Esophagus squamous epithelium (tissue), 5 donors: ENCODE measurements around the gene YWHAH. TPM values are rescaled to one million over a fixed set of nuclear protein-coding genes. Genes with fewer than 3 reads are reported as not detected.
"Not testable (repeated sequence)": the region's sequence is repeated elsewhere in the genome, so short reads cannot be mapped to it uniquely, and the experiment has no call there.

Source experiments
- DNase-seq: peaks from one replicate; lab custom pipeline; 2025; lab: John Stamatoyannopoulos, UW
- H3K27ac ChIP-seq, 4 donors: fragments of 200-600 bp; sonication (generic); one replicate each; pipeline ENCODE4 v1.5.1; 2016 to 2019; ENCODE audit warnings: mild to moderate bottlenecking in 1 of 4
- H3K27me3 ChIP-seq, 4 donors: fragments of 200-600 bp; sonication (generic); 1 replicate in 3 of 4; 2 replicates in 1 of 4; pipeline versions ENCODE4 v1.5.1 to v1.6.0; 2017 to 2021; ENCODE audit warnings: antibody characterized with exemption in 1 of 4
- H3K36me3 ChIP-seq, 3 donors: fragments of 200-600 bp; sonication (generic); one replicate each; pipeline ENCODE4 v1.5.1; 2016 to 2019
- H3K4me1 ChIP-seq, 3 donors: fragments of 200-600 bp; sonication (generic); one replicate each; pipeline ENCODE4 v1.5.1; 2017 to 2019
- H3K4me3 ChIP-seq, 4 donors: fragments of 200-600 bp; sonication (generic); 1 replicate in 3 of 4; 2 replicates in 1 of 4; pipeline ENCODE4 v1.5.1; 2016 to 2019; ENCODE audit warnings: mild to moderate bottlenecking in 2 of 4, moderate library complexity in 1 of 4
- H3K9me3 ChIP-seq, 3 donors: fragments of 200-600 bp; sonication (generic); one replicate each; pipeline ENCODE4 v1.5.1; 2016 to 2019
- POLR2A ChIP-seq, 4 donors: fragments of 450-650 bp; IDR thresholded peaks; one replicate each; pipeline ENCODE4 v1.6.1; 2017; ENCODE audit warnings: antibody characterized with exemption in 4 of 4, mild to moderate bottlenecking in 4 of 4, moderate library complexity in 3 of 4
- WGBS, 2 donors: methylation state at CpG; one replicate each; pipeline ENCODE4 v1.1.5; 2018; 5-methylcytosine and 5-hydroxymethylcytosine counted together
- intact Hi-C: fragments of 100-400 bp; cut with DNase I; formaldehyde crosslinking; loops from one replicate; pipeline ENCODE4 v1.15.0; 2022
- total RNA-seq, 4 donors: library from RNA; depleted of rRNA; stranded (reverse); fragments of >200 nt; gene quantifications; one replicate each; pipeline ENCODE4 v1.1.0, GENCODE V29; 2016
- TF ChIP-seq, protein P1 (sequence below), 6 experiments: fragments of 450-650 bp in 4 of 6; fragments of 200-600 bp in 2 of 6; sonication (generic) in 2 of 6; IDR thresholded peaks; one replicate each; pipeline ENCODE4 v1.5.1; 2016 to 2019; ENCODE audit warnings: antibody characterized with exemption in 6 of 6, mild to moderate bottlenecking in 4 of 6, moderate library complexity in 4 of 6
- donor health status: DM: yes; HTN: yes; CAD: no.

YWHAH gene
- total RNA-seq, 4 donors from 2014 or later: 42.4 to 63.2 (median 54.2) TPM

DNA sequence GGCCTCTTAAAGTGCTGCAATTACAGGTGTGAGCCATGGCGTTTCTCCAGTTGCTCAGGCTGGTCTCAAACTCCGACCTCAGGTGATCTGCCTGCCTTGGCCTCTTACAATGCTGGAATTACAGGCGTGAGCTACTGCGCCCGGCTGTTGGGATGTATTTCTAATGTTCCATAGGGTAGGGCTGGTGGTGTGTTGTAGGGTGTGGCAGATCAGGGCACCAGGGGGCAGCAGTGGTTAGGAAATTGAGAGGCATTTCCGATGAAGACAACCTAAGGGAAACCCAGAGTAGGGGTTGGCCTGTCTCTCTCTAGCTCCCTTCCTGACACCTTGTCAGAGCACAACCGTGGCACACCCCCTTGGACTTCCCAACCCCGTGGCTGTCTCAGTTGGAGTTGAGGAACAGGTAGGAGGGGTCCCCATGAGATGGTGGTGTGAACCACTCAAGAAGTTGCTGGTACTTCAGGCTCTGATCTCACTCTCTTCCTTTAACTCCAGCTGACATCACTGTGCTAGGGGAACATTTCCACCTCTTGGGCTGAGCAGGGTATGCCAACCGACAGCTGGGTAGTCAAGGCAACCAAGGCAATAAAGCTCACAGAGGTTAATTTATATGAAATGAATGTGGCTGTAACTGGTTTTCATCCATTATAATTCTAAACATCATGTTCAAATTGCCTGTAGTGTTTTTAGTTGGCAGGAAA is 33.0 kb downstream of the YWHAH start:
- Histone ChIP-seq H3K27ac (no peak overlapping the region), H3K4me3 (no peak overlapping the region), H3K36me3 (no peaks in the 10 kb centered on the region), H3K27me3 (no peaks in the 10 kb centered on the region), H3K4me1 (no peaks in the 10 kb centered on the region), H3K9me3 (no peaks in the 10 kb centered on the region)
- TF ChIP-seq, protein P1, sequence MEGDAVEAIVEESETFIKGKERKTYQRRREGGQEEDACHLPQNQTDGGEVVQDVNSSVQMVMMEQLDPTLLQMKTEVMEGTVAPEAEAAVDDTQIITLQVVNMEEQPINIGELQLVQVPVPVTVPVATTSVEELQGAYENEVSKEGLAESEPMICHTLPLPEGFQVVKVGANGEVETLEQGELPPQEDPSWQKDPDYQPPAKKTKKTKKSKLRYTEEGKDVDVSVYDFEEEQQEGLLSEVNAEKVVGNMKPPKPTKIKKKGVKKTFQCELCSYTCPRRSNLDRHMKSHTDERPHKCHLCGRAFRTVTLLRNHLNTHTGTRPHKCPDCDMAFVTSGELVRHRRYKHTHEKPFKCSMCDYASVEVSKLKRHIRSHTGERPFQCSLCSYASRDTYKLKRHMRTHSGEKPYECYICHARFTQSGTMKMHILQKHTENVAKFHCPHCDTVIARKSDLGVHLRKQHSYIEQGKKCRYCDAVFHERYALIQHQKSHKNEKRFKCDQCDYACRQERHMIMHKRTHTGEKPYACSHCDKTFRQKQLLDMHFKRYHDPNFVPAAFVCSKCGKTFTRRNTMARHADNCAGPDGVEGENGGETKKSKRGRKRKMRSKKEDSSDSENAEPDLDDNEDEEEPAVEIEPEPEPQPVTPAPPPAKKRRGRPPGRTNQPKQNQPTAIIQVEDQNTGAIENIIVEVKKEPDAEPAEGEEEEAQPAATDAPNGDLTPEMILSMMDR (IDR thresholded peaks at IDR 0.05): peak; percentile 55 to 86 (median 70)
- TF ChIP-seq POLR2A (IDR thresholded peaks at IDR 0.05): no peak
- DNase-seq: no peak
- intact Hi-C loops: loop anchor here (5.0 to 10.0 kb wide), 4 partner anchors 105 to 498 kb away; partner anchors contain the start of genes FBXO7 and RFPL2
- WGBS, 2 donors: 0 to 3% methylated on average over 2 to 6 of the region's 9 CpGs

DNA sequence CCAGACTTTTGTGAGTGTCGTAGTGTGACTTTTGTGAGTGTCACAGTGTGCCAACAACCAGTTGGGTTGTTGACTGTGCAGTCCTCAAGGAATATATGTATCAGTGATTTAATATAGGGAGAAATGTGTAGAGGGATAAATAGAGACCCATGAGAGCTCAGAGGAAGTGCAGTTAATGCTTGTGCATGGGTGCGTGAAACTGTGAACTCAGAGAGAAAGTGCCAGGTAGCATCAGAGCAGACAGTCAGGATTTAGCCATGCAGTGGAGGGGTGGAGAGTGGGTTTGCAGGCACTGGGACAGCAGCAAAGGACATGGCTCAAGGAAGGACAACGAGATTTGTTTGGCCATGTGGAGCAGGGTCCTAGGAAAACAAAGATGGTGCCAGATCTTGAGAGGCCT is 33.6 kb downstream of the YWHAH start:
- WGBS, 2 donors: 78 to 87% methylated on average over 3 of the region's 3 CpGs
- H3K9me3 ChIP-seq: no peaks in the 10 kb centered on the region

DNA sequence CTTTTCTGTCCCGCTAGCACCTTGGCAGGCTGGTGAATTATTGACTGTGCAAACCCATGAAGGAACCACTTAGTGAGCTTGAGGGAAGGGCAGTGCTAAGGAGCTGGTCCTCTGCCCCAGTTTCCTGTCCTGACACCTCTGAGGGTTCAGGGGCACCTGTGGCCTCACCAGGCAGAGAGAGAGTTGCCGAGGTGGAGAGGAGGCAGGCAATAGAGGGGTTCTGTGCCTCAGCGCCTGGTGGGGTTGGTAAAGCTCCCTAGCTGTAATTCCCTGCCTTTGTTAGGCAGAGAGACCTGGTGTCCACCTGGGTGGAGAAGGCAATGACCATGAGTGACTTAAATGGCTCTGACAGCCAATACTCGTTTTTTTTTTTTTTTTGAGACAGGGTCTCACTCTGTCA is 36.3 kb downstream of the YWHAH start:
- TF ChIP-seq POLR2A (IDR thresholded peaks at IDR 0.05): no peak
- TF ChIP-seq, protein P1 (IDR thresholded peaks at IDR 0.05): no peak
- WGBS, 2 donors: 31 to 58% methylated on average over 2 of the region's 4 CpGs
- Histone ChIP-seq H3K36me3 (no peaks in the 10 kb centered on the region), H3K27ac (no peak overlapping the region), H3K27me3 (no peaks in the 10 kb centered on the region), H3K4me3 (no peak overlapping the region), H3K9me3 (no peaks in the 10 kb centered on the region), H3K4me1 (no peaks in the 10 kb centered on the region)
- intact Hi-C loops: no loop called here
- DNase-seq: no peak

More for the DNA sequence above, 33.6 kb downstream of the YWHAH start:
- DNase-seq: no peak
- TF ChIP-seq, protein P1 (IDR thresholded peaks at IDR 0.05): no peak
- no peak for TF ChIP-seq POLR2A (IDR thresholded peaks at IDR 0.05)
- H3K27ac ChIP-seq: no peak overlapping the region
- no peaks in the 10 kb centered on the region for H3K4me1 ChIP-seq
- no peaks in the 10 kb centered on the region for H3K27me3 ChIP-seq
- intact Hi-C loops: loop anchor here (5.0 to 10.0 kb wide), 4 partner anchors 104 to 497 kb away; partner anchors contain the start of genes FBXO7 and RFPL2
- no peak overlapping the region for H3K4me3 ChIP-seq
- H3K36me3 ChIP-seq: no peaks in the 10 kb centered on the region

DNA sequence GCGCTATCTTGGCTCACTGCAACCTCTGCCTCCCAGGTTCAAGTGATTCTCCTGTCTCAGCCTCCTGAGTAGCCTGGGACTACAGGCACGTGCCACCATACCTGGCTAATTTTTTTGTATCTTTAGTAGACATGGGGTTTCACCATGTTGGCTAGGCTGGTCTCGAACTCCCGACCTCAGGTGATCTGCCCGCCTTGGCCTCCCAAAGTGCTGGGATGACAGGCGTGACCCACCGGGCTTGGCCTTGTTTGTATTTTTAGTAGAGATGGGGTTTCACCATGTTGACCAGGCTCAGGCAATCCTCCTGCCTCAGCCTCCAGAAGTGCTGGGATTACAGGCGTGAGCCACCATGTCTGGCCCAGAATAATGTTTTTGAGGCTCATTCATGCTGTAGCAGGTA is 37.6 kb downstream of the YWHAH start:
- H3K27me3 ChIP-seq, H3K27ac ChIP-seq, DNase-seq, intact Hi-C loops, H3K36me3 ChIP-seq, H3K4me1 ChIP-seq, H3K4me3 ChIP-seq, H3K9me3 ChIP-seq: not testable (repeated sequence)
- WGBS, 2 donors: 78 to 83% methylated on average over 8 of the region's 8 CpGs

DNA sequence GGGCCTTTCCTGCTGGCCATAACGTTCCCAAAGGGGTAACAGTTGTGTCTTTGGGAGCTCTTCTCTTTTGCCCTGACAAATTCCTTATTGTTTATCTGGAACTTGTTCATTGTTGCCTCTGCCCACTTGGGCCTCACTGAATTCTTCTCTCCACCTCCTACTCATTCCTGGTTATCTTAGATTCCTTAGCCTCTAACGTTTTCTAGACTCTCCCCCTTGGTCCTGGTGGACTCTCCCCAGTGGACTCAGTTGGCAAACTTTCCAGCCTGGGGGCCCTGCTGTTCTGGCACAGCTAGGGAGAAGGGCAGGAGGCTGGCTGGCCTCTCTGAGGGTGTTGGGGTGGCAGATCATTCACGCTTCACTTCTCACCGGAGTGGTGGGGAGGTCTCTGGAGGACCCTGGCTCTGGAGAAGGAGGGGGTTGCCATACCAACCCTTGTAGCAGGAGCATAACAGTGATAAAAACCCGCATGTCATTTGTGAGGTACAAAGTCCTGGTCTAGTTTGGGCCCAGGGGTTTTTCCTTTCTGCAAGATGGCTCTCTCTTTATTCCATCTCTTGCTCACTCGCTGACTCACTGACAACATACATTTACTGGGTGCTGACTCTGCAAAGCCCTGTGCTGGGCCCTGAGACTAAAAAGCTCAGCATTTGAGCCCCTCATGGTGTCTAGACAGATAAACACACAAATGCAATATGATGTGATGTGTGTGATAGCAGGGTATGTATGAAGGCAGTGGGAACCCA is 39.7 kb downstream of the YWHAH start:
- WGBS, 2 donors: 61 to 83% methylated on average over 4 to 5 of the region's 6 CpGs
- intact Hi-C loops: no loop called here
- Histone ChIP-seq H3K27me3 (peaks cover 0 to 18% (median 0%) of the 10 kb centered on the region in 4 donors), H3K4me3 (no peak overlapping the region), H3K27ac (no peak overlapping the region), H3K9me3 (no peaks in the 10 kb centered on the region), H3K36me3 (no peaks in the 10 kb centered on the region), H3K4me1 (no peaks in the 10 kb centered on the region)
- DNase-seq: no peak
- no peak for TF ChIP-seq POLR2A (IDR thresholded peaks at IDR 0.05)
- TF ChIP-seq, protein P1 (IDR thresholded peaks at IDR 0.05): no peak
